Measurements from ENCODE around the gene CYTH1.

CYTH1 gene

DNA sequence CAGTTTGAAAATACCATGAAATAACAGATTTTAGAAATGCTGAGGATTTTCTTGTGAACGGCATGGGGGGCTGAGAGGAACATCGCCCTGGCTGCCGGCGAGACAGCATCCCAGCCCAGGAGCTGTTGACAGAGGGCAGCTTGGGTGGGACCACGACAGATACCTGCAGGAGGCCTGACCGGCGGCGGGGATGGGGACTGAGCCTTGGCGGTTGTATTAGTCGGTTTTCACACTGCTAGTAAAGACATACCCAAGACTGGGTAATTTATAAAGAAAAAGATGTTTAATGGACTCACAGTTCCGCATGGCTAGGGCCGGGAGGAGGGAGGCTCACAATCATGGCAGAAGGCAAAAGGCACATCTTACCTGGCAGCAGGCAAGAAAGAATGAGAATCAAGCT lies 122.5 kb downstream of the CYTH1 start:
- no peak for DNase-seq (ENCODE audit: extremely low spot score)
- TF ChIP-seq, protein P1, sequence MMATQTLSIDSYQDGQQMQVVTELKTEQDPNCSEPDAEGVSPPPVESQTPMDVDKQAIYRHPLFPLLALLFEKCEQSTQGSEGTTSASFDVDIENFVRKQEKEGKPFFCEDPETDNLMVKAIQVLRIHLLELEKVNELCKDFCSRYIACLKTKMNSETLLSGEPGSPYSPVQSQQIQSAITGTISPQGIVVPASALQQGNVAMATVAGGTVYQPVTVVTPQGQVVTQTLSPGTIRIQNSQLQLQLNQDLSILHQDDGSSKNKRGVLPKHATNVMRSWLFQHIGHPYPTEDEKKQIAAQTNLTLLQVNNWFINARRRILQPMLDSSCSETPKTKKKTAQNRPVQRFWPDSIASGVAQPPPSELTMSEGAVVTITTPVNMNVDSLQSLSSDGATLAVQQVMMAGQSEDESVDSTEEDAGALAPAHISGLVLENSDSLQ (IDR thresholded peaks at IDR 0.05): no peak
- TF ChIP-seq LEF1 (IDR thresholded peaks at IDR 0.05; ENCODE audit: borderline replicate concordance) (no peak), HDGF (IDR thresholded peaks at IDR 0.05; ENCODE audit: borderline replicate concordance) (no peak), L3MBTL2 (conservative IDR thresholded peaks at IDR 0.05) (no peak), FOXA1 (IDR thresholded peaks at IDR 0.05) (no peak), ARNT (IDR thresholded peaks at IDR 0.05) (no peak), FOXM1 (IDR thresholded peaks at IDR 0.05; ENCODE audit: borderline replicate concordance) (no peak), ZNF384 (IDR thresholded peaks at IDR 0.05) (no peak), CTBP1 (IDR thresholded peaks at IDR 0.05; ENCODE audit: borderline replicate concordance) (no peak), ELF4 (IDR thresholded peaks at IDR 0.05) (no peak), BHLHE40 (IDR thresholded peaks at IDR 0.05; ENCODE audit: borderline replicate concordance) (no peak), SP1 (IDR thresholded peaks at IDR 0.05) (no peak), SUZ12 (IDR thresholded peaks at IDR 0.05) (no peak), TARDBP (IDR thresholded peaks at IDR 0.05) (no peak)
- ChIA-PET CTCF (no interaction called here), POLR2A (no interaction called here)

DNA sequence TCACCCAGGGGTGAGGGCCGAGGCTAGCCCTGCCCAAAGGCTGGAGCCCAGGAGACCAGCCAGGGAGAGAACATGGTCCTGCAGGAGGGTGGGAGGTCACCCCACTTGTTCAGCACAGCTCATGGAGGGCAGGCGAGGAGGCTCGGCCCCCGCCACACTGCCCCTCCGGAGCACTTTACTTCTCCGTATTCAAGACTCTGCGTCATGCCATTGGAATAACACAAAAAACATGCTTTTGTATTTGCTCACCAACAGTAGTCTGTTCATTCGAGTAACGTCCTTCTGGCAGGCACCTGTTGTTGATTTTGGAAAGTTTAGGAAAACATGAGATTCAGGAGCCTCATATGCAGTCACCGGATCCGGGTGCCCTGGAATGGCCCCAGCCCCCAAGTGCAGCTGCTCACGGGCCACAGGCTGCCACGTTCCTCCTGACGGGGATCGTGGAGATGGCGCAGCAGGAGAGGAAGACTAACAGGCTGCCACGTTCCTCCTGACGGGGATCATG lies 123.7 kb downstream of the CYTH1 start:
- DNase-seq (ENCODE audit: extremely low spot score): no peak
- CTCF ChIA-PET: interaction anchor here (0.6 kb wide), 1 partner anchor 146 kb away, joined by 5 read pairs; no protein-coding TSS in a partner anchor
- POLR2A ChIA-PET: no interaction called here
- TF ChIP-seq FOXK2 (IDR thresholded peaks at IDR 0.05): no peak

DNA sequence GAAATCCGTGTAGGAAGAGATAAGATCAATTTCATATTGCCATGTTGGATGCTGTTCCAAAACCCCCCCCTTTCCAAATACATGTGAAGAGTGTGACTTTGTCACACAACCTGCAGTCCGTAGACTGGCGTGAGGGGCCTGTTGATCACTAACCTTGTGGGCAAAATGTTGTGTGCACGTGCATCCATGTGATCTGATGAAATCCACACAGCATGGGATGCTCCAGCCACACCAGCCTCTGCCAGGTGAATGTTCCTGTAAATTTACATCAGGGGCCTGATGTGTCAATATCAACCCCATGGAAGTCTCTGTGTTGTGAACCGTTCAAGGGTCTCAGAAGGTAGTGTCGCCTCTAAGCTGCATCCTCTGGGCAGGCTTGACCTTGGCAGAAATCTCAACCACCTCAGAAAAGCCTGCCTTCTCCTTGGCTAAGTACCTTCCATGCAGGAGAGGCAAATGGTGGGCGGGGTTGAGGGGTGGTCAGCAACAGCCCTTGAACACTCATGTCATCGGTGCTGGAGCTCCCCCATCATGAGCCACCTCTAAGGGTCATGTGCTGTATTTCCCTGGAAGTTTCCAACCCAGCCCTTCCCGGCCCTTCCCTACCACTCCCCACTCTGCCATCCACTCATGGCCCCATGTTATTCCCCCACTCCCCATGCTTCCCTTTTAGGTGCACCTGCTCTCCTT lies 126.7 kb downstream of the CYTH1 start:
- no peak for DNase-seq (ENCODE audit: extremely low spot score)
- ChIA-PET CTCF (no interaction called here), POLR2A (no interaction called here)
- TF ChIP-seq, protein P1 (IDR thresholded peaks at IDR 0.05): no peak
- TF ChIP-seq BHLHE40 (IDR thresholded peaks at IDR 0.05; ENCODE audit: borderline replicate concordance) (no peak), NFRKB (IDR thresholded peaks at IDR 0.05) (no peak), LEF1 (IDR thresholded peaks at IDR 0.05; ENCODE audit: borderline replicate concordance) (no peak), CTBP1 (IDR thresholded peaks at IDR 0.05; ENCODE audit: borderline replicate concordance) (no peak), ZNF384 (IDR thresholded peaks at IDR 0.05) (no peak), TARDBP (IDR thresholded peaks at IDR 0.05) (no peak), HDGF (IDR thresholded peaks at IDR 0.05; ENCODE audit: borderline replicate concordance) (no peak), L3MBTL2 (conservative IDR thresholded peaks at IDR 0.05) (no peak), FOXK2 (IDR thresholded peaks at IDR 0.05) (no peak), ELF4 (IDR thresholded peaks at IDR 0.05) (no peak), ARNT (IDR thresholded peaks at IDR 0.05) (no peak), FOXA1 (IDR thresholded peaks at IDR 0.05) (no peak), FOXM1 (IDR thresholded peaks at IDR 0.05; ENCODE audit: borderline replicate concordance) (no peak), SP1 (IDR thresholded peaks at IDR 0.05) (no peak), SUZ12 (IDR thresholded peaks at IDR 0.05) (no peak)

DNA sequence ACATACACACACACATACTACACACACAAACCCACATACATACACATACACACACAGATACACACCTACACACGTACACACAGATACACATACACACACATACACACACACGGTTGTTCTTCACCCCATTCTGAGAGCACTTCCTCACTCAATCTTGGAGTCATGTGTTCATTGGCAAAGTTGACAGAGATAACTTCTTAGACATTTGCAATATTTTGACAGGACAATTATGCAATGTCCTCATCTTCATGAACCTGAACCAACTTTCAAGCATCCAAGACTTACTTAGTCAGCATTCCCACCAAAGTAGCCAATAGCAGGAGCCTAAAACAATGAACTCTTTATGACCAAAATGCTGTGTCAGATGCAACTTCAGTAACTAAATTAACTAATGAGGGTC lies 127.7 kb downstream of the CYTH1 start:
- POLR2A ChIA-PET: no interaction called here
- no peak for TF ChIP-seq TARDBP (IDR thresholded peaks at IDR 0.05)
- no peak for TF ChIP-seq HDGF (IDR thresholded peaks at IDR 0.05; ENCODE audit: borderline replicate concordance)
- no peak for TF ChIP-seq SUZ12 (IDR thresholded peaks at IDR 0.05)
- no peak for TF ChIP-seq ARNT (IDR thresholded peaks at IDR 0.05)
- TF ChIP-seq FOXM1 (IDR thresholded peaks at IDR 0.05; ENCODE audit: borderline replicate concordance): no peak
- TF ChIP-seq, protein P1 (IDR thresholded peaks at IDR 0.05): no peak
- no peak for TF ChIP-seq L3MBTL2 (conservative IDR thresholded peaks at IDR 0.05)
- TF ChIP-seq LEF1 (IDR thresholded peaks at IDR 0.05; ENCODE audit: borderline replicate concordance): no peak
- TF ChIP-seq ELF4 (IDR thresholded peaks at IDR 0.05): no peak
- TF ChIP-seq CTBP1 (IDR thresholded peaks at IDR 0.05; ENCODE audit: borderline replicate concordance): no peak
- no peak for TF ChIP-seq BHLHE40 (IDR thresholded peaks at IDR 0.05; ENCODE audit: borderline replicate concordance)
- CTCF ChIA-PET: no interaction called here
- no peak for DNase-seq (ENCODE audit: extremely low spot score)

DNA sequence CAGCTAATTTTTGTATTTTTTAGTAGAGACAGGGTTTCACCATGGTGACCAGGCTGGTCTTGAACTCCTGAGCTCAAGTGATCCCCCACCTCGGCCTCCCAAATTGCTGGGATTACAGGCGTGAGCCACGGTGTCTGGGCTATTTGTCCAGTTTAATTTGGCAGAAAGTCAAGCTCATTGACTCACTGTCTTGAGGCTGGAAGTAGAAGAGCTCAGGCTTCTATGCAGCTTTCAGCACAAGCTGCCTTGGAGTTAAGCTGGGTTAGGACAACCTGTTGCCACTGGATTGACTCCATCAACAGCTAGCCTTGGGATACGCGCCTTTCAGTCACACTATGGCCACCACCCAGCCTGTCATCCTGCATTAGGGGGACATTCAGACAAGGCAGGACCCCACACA lies 128.7 kb downstream of the CYTH1 start:
- ChIA-PET CTCF (interaction anchor here (0.5 to 0.8 kb wide), 2 partner anchors 156 to 322 kb away, joined by 3 to 4 read pairs; no protein-coding TSS in a partner anchor), POLR2A (interaction anchor here (0.7 to 1.0 kb wide), 2 partner anchors 17 to 100 kb away, joined by 3 read pairs; no protein-coding TSS in a partner anchor)
- TF ChIP-seq FOXM1 (IDR thresholded peaks at IDR 0.05; ENCODE audit: borderline replicate concordance): no peak
- no peak for TF ChIP-seq SP1 (IDR thresholded peaks at IDR 0.05)
- no peak for TF ChIP-seq FOXA1 (IDR thresholded peaks at IDR 0.05)
- TF ChIP-seq TARDBP (IDR thresholded peaks at IDR 0.05): no peak
- TF ChIP-seq HDGF (IDR thresholded peaks at IDR 0.05; ENCODE audit: borderline replicate concordance): no peak
- no peak for TF ChIP-seq BHLHE40 (IDR thresholded peaks at IDR 0.05; ENCODE audit: borderline replicate concordance)
- no peak for DNase-seq (ENCODE audit: extremely low spot score)

DNA sequence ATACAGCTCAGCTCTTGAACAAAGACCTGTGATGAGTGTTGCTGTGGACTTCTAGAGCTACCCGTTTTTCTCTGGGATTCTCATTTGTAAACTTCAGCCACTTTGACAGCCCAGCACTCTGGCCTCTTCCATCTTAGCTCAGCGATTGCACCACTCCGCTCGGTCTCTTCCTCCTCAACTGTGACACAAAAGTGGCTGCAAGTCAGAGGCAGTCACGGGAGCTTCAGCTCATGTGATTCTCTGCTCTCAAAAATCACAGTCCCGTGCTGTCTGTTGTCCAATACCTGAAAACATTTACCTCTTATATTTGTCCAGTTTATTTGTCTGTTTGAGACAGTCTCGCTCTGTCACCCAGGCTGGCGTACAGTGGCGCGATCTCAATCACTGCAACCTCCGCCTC lies 129.2 kb downstream of the CYTH1 start:
- no peak for TF ChIP-seq L3MBTL2 (conservative IDR thresholded peaks at IDR 0.05)
- TF ChIP-seq SUZ12 (IDR thresholded peaks at IDR 0.05): no peak
- no peak for TF ChIP-seq ARNT (IDR thresholded peaks at IDR 0.05)
- TF ChIP-seq BHLHE40 (IDR thresholded peaks at IDR 0.05; ENCODE audit: borderline replicate concordance): no peak
- no peak for TF ChIP-seq NFRKB (IDR thresholded peaks at IDR 0.05)
- TF ChIP-seq HDGF (IDR thresholded peaks at IDR 0.05; ENCODE audit: borderline replicate concordance): no peak
- no peak for TF ChIP-seq FOXM1 (IDR thresholded peaks at IDR 0.05; ENCODE audit: borderline replicate concordance)
- no peak for TF ChIP-seq TARDBP (IDR thresholded peaks at IDR 0.05)
- TF ChIP-seq FOXK2 (IDR thresholded peaks at IDR 0.05): no peak
- no peak for TF ChIP-seq ZNF384 (IDR thresholded peaks at IDR 0.05)
- no peak for TF ChIP-seq FOXA1 (IDR thresholded peaks at IDR 0.05)
- ChIA-PET POLR2A (interaction anchor here (0.7 to 1.0 kb wide), 2 partner anchors 18 to 100 kb away, joined by 3 read pairs; no protein-coding TSS in a partner anchor), CTCF (interaction anchor here (0.5 to 0.8 kb wide), 2 partner anchors 156 to 323 kb away, joined by 3 to 4 read pairs; no protein-coding TSS in a partner anchor)
- no peak for DNase-seq (ENCODE audit: extremely low spot score)

All from HEK293T (cell line).